CD4-positive, alpha-beta T cell treated with Interleukin-17A for 1 hour (primary cell): ENCODE data around the gene PLEKHM2.
A peak's percentile ranks its signal among the peaks of the same experiment; 100 is the strongest.
"Not testable (repeated sequence)": the region's sequence is repeated elsewhere in the genome, so short reads cannot be mapped to it uniquely, and the experiment has no call there.

Experiments
- DNase-seq: peaks from one replicate; pipeline ENCODE4 v3.0.0-alpha.2; 2020

PLEKHM2 gene

DNA sequence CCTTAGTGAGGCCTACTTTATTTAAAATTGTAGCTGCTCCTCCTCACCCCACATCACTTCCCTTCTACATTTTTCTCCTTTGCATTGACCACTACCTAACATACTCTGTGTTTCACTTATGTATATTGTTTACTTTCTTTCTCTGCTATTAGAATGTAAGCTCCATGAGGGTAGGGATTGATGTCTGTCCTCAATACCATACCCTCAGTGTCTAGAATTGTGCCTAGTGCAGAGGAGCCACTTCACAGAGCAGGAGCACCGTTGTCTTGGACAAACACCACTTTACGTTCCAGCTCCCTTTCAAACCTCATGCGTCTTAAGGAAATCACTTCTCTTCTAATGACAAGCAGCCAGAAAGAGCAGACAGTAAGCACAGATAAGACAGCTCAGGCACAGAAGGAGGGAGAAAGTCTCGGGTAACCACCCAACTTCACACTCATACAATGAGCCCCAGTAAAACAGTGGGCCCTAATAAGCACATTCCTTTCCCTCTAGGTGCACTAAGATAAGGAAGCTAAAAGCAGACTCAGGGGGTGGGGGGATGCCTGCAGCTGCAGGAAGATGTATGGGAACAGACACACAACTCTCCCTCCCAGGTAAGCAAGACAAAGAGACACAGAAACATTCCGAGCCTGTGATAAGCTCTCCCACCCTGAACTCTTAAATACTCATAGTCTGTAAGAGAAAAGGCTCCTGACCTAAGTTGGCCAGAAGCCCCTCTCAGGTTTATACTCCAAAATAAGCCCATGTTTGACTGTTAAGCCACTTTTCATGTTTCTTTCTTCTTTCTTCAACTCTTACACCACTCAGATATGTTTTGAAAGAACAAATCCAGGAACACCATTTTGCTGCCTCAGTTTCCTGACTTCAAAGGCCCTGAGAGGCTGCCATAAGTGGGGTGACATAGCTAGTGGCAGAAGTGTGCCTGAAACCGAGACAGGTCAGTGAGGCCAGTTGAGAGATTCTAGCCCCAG, 7.1 kb upstream of the PLEKHM2 start:
- DNase-seq = no peak

DNA sequence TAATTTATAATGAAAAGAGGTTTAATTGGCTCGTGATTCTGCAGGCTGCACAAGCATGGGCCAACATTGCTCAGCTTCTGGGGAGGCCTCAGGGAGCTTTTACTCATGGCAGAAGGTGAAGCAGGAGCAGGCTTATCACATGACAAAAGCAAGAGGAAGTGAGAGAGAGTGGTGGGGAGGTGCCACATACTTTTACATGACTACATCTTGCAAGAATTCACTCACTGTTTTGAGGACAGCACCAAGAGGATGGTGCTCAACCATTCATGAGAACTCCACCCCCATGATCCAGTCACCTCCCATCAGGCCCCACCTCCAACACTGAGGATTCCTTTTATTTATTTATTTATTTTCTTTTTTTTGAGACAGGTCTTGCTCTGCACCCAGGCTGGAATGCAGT, 5.5 kb upstream of the PLEKHM2 start:
- no peak for DNase-seq

DNA sequence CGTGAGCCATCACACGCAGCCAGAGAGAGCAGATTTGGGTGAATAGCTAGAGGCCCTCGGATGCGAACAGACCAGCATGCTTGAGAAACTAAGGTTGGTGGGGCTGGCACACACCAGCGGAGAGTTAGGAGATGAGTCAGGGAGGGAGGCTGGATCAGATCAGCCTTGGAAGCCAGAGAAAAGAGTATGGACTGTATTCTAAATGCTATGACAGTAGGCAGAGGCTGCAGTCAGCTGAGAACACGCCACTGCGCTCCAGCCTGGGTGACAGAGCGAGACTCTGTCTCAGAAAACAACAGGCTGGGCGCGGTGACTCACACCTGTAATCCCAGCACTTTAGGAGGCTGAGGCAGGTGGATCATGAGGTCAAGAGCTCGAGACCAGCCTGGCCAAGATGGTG, 4.0 kb upstream of the PLEKHM2 start:
- DNase-seq = no peak

DNA sequence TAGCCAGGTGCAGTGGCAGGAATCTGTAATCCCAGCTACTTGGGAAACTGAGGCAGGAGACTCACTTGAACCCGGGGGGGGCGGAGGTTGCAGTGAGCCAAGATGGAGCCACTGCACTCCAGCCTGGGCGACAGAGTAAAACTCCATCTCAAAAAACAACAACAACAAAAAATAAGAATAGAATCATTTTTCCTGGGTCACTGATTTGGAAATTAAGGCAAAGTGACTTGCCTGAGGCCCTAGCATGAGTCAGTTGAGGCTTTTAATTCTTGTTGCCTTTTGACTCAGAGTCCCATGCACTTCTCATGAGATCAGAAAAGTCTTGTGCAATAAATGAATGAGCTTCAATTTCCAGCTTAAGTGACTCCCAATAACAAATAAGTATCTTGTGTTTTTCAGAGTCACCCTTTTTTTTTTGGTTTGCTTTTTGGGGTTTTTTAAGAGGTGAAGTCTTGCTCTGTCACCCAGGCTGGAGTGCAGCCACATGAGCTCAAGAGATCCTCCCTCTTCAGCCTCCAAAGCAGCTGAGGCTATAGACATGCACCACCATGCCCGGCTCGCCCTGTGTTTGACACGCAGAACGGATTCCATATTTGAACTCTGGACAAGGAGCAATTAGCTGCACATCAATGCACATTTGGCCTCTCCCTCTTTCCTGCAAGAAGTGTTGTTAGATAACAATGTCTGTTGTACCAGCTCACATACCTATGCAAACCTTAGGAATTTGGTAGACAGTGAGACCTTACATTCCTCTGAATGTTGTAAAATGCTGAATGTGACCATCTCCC, 3.4 kb upstream of the PLEKHM2 start:
- no peak for DNase-seq

DNA sequence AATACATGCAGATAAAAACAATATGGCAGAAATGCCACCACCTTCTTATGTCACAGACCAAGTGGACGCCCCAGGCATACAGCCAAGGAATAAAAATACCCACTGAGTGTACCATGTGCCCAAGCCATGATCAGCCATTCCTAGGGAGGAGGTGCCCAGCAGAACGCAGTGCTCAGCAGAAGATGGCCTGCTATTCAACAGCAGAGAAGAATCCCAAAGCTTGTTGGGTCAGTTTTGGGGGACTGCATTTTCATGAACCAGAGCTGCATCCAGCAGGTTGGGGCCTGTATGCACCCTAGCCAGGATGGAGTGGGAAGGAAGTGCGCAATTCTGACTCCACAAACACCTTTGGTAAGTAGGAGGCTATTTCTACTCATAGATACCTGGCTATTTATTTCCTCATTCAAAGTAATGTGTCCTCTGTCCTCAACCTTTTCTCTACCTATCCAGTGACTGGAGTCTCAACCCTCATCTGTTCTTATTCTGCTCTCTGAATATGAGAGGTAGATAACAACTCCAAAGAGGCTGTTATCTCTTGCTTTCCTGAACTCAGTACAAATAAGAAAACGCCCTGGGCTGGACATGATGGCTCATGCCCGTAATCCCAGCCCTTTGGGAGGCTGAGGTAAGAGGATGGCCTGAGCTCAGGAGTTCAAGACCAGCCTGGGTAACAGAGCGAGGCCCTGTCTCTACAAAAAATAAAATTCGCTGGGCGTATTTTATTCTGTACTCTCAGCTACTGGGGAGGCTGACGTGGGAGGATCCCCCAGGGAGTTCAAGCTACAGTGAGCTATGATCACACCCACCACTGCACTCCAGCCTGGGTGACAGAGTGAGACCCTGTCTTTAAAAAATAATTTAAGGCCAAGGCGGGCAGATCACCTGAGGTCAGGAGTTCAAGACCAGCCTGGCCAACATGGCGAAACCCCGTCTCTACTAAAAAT, 2.5 kb upstream of the PLEKHM2 start:
- no peak for DNase-seq

DNA sequence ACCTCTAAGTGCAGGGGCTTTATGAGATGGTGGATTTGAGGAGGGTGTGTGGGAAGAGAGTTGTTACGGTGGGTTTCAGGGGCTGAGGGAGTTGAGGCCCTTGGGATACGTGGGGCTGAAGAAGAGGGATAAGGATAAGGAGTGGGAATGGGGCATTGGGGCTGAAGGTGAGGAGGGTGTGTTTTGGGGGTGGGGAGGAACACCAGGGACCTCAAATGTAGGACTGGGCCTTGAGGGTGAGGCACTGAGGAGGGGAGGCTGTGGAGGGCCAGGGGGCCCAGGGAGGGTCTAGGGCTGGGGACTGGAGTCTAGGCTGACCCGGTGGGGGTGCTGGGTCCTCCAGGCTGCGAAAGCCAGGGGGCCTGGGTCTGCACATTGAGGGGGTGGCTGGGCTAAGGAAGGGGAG, 1.2 kb upstream of the PLEKHM2 start:
- no peak for DNase-seq

DNA sequence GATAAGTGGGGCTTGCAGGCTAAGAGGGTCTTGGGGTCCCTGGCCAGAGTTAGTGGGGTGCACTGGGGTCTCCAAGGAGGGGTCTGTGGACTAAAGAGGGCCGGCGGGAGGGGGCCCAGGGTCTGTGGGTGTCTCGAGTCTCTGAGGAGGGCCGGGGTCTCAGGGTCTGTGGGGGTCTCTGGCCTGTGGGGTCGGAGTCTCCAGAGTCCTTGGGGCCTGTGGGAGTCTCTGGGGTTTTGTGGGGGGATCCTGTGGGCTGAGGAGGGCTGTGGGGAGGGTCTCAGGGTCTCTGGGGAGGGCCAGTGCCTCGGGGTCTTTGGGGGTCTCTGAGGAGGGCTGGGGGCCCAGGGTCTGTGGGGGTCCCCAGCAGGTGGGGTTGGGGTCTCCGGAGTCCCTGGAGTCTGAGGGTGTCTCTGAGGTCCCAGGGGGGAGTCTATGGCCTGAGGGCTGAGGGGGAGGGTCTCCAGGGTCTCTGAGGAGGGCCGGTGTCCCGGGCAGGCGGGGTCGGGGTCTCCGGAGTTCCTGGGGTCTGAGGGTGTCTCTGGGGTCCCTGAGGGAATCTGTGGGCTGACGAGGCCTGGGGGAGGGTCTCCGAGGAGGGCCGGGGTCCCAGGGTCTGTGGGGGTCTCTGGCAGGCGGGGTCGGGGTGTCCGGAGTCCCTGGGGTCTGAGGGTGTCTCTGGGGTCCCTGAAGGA, 628 bp upstream of the PLEKHM2 start:
- DNase-seq = no peak

DNA sequence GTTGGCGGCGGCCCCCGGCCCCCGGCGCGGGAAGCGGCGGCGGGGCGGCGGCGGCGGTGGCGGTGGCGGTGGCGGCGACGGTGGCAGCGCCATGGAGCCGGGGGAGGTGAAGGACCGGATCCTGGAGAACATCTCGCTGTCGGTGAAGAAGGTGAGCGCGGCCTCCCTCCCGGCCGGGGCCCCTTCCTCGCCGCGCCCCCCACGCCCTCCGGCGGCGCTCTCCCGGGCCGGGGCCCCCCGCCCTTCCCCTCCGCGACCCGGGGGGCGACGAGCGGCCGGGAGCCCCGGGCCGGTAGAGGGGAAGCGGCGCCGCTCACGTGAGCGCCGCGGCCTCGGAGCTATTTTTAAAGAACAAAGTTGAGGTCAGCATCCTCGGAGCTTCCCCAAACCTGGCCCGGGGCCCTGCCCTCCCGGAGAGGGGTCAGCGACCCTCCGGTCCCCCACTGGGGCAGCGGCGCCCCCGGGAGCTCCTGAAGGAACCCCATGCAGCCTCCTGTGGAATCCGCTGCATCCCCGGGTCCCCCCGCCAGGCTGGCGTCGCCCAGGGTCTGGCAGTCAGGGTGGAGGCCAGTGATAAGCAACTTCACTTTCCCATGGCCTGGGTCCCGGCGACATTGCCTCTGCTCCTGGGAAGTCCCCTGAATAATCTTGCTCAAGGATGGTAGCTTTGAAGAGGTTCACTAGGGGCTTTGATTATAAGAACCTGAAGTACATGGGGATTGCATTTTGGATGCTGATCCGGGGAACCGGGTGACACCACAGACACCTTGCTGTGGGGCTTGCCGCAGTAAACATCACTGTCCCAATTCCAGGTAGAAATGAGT, 560 bp downstream of the PLEKHM2 start:
- DNase-seq = peak; percentile 54

DNA sequence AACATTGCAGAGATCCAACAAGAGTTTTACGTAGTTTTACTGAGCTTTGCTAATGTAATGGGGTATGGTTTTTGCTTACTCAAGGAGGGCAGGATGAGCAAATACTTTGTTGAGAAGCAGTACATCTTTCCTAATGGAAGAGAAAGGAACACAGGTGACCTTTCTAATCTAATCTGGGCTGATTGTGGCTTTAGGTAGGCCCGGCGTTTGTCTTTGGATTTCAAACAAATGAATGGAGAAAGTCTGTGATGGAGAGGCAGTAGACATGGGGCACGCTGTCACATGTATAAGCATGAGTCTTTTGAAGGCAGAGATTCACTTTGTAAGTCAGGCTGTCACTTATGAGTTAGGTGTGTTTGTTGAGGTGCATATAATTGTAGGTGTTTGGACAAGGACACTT, 1.7 kb downstream of the PLEKHM2 start:
- no peak for DNase-seq

DNA sequence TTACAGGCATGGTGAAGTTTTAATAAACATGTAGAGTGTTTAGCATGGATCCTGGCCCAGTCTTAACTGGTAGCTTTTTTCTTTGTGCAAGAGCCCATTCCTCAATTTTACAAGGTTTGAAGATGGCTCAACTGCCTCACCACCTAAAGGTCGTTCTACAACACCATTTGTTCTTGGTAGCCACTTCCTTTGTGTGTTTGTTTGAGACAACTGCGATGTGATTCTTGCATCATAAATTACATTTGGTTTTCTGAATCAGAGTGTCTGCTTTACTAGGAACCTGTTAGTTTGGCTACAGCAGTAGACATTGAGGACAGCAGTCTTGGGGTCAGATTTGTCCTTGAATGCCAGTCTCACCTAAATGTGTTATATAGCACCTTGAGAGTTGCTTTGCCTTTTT, 3.3 kb downstream of the PLEKHM2 start:
- no peak for DNase-seq

DNA sequence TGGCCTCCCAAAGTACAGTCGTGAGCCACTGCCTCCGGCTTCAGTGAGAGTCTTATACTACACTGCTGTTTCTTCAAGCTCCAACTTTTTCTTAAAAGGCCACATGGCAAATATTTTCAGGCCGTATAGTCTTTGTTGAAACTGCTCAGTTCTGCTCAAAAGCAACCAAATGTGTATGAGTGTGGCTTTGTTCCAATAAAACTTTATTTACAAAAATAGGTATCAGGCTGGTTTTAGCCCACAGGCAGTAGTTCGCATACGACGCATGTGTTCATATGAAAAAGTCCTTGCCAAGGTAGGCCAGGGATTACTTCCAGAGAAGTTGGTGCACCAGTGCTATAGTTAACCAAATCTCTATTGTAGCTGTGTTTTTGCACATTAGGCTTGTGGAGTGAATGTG, 6.2 kb downstream of the PLEKHM2 start:
- no peak for DNase-seq

DNA sequence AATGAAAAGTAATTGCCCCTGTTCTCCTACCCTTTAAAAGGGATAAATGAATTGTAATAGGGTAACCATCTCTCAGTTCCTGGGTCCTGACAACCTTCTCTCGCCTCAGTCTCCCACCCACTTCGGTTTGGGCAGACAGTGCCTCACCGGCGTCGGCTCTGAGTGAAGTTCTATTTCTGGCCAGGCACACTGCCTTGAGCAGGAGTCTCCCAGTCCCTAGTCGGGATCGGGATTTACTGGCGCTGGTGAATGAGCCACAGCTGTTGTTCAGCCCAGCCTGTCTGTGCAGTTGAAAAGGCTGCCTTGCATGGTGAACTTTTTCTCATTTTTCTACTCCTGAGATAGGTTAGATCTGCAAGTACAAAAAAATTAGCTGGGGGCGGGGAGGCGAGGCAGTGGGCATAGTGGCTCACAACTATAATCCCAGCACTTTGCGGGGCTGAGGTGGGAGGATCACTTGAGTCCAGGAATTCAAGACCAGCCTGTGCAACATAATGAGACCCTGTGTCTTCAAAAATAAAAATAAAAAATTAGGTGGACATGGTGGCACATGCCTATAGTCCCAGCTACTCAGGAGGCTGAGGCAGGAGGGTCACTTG, 7.4 kb downstream of the PLEKHM2 start:
- DNase-seq = no peak

DNA sequence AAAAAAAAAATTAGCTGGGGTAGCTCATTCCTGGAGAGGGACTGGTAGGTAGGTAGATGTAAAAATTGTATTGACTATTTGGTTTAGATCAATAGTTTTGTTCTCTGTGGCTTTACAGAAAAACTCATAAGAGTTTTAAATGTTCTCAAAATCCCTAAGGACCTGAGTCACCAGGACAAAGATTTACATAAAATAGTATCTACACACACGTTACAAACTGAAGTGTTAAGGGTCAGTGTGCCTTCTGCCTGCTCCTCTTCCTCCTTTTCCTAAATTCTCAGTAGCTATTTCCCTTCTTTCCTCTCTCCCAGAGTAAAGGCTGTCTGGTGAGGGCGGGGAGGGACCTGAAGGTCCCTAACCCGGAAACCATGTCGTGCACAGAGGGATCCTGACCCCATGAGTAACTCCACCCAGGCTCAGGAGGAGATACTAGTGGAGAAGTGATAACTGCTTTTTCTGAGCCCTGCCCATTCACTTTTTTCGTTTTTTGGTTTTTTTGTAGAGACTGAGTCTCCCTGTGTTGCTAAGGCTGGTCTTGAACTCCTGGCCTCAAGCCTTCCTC, 8.1 kb downstream of the PLEKHM2 start:
- DNase-seq = no peak

DNA sequence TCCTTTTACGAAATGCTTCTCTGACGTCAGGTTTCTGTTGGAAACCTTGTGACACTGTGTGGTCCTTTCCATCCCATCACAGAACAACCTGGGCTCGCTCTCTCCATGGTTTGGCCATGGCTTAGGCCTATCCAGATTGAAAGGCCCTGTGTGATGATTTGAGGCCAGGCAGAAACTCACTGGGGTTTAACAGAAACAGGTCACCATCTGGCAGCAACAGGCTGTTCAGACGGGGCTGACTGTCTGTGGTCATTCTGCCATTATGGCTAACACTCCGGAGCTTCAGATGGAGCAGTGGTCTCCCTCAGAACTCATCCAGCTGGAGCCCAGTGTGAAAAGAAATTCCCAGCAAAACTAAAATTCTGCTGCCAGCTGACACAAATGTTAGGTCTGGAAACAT, 9.3 kb downstream of the PLEKHM2 start:
- no peak for DNase-seq

DNA sequence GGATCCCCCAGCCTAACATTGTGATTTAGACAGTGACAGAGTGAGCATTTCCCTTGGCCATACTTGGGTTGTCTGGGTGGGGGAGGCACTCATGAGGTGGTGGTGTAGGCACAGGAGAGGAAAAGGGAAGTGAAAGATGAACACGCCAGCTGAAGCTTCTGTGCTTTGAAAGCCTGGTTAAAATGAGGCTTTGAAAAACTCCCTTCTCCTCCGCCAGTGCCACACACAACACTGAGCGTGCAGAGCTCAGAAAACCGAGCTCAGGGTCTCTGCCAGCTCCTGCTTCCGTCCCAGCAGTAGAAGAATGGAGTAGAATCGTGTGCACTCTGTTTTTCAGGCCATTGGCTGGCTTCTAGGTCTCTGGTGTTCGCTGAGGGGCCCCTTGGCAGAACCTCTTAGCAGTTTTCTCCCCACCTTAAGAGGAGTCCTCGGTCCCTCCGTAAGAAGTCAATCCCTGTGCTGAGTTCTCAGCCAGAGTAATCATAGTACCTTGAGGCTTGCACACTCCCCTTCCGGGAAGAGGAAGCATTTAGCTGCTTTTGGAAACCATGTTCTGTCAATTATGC, 12.9 kb downstream of the PLEKHM2 start:
- peak; percentile 49 for DNase-seq

DNA sequence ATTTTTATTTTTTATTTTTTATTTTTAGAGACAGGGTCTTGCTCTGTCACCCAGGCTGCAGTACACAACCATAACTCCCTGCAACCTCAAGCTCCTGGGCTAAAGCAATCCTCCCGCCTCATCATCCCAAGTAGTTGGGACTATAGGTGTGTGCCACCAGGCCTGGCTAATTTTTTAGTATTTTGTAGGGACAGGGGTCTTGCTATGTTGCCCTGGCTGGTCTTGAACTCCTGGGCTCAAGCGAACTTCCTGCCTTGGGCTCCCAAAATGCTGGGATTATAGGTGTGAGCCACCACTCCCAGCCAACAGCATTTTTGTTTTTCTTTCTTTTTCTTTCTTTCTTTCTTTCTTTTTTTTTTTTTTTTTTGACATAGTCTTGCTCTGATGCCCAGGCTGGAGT, 14.1 kb downstream of the PLEKHM2 start:
- no peak for DNase-seq

DNA sequence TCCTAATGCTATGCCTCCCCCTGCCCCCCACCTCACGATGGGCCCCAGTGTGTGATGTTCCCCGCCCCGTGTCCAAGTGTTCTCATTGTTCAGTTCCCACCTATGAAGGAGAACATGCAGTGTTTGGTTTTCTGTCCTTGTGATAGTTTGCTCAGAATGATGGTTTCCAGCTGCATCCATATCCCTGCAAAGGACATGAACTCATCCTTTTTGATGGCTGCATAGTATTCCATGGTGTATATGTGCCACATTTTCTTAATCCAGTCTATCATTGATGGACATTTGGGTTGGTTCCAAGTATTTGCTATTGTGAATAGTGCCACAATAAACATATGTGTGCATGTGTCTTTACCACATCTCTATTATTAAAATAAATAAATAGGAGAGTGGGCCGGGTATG, 15.2 kb downstream of the PLEKHM2 start:
- DNase-seq = not testable (repeated sequence)

DNA sequence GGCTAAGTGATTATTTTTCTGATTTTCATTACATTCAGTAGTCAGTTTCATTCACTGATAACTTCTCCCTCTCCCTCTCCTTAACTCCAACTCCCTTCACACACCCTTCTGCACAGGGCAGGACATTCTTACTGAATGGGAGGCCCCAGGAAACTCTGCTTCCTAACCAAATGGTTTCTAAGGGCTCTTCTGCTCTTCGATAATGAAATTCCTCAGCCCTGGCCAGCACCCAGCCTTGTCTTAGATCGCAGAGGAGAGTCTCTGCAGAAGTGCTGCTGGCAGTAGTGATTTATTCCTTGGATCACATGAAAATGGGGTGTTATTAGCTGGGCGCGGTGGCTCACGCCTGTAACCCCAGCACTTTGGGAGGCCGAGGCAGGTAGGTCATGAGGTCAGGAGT, 16.4 kb downstream of the PLEKHM2 start:
- DNase-seq = no peak

DNA sequence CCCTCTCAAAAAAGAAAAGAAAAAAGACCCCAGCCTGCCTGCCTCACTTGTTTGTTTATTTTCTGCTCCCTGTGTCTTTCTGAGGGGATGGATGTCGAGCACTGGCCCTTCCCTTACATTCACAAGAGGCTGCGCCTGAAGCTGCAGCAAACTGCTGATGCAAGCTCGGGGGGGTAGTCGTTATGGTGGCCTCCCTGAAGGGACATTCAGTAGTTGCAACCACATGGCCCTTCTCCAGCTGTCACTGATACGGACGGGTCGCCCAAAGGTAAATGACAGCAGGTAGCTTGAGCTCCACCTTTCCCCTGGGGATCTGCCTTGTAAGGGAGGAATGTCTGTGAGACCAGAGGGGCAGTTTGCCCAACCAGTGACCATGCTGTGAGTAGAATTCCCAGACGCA, 17.7 kb downstream of the PLEKHM2 start:
- DNase-seq = no peak
